ENCODE results near the gene CENPA. TPM values are rescaled to one million over a fixed set of nuclear protein-coding genes. Genes with fewer than 3 reads are reported as not detected.
"Not testable (repeated sequence)": the region's sequence is repeated elsewhere in the genome, so short reads cannot be mapped to it uniquely, and the experiment has no call there.

Gene CENPA
- total RNA-seq, 1 donor from 2014 or later: 2.8 TPM

DNA sequence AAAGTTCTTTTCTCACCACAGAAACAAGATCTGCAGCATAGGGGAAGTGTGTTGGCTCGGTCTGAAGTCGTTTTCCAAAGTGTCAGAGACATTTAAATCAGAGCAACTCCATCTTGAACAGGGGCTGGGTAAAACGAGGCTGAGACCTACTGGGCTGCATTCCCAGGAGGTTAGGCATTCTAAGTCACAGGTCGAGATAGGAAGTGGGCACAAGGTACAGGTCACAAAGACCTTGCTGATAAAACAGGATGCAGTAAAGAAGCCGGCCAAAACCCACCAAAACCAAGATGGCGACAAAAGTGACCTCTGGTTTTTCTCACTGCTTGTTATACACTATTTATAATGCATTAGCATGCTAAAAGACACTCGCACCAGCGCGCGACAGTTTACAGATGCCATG lies 24.9 kb upstream of the CENPA start:
- not testable (repeated sequence) for DNase-seq (ENCODE audit: low read depth in 2 of 2)

DNA sequence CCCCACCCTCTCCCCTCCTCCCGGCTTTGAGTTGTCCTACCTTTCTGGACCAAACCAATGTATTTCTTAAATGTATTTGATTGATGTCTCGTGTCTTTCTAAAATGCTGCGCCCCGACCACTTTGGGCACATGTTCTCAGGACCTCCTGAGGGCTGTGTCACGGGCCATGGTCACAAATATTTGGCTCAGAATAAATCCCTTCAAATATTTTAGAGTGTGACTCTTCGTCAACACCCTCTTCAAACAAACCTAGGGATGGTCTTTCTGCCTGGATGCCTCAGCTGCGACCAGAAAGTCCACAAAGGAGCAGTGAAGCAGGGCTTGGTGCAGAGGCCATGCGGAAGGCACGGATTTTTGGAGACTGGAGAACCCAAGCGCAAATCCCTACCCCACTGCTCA lies 22.8 kb upstream of the CENPA start:
- no peak for DNase-seq (ENCODE audit: low read depth in 2 of 2)

DNA sequence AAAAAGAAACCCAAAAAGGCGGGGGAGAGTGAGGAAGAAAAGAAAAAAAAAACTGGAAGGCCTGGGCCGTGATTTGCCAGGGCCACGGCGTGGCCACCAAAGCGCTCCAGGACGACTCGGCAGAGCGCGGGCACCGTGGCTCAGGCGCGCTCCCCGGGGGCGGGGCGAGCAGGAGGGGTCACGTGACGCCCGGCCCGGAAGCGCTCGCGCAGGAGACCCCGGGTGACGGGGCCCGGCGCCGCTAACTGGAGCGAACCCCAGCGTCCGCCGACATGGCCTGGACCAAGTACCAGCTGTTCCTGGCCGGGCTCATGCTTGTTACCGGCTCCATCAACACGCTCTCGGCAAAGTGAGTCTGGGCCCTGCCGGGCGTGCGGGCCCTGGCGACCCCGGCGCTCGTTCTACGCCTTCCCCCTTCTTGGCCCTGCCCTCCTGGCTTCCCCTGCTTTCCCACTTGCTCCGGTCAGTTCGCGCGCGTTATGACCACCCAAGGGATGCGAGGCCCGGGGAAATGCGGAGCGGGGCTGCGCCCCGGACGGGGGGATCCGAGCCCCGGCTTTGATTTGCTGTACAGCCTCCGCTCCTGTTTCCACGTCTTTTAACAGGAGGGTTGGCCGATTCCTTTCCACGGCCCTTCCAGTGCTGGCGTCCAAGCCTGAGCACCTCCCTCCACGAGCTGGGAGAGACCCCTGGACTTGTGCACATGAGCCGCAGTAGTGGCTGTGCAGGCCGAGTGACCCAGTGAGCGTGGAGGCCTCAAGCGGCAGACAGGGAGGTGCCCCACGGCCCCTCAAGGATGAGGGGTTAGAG lies 21.6 kb upstream of the CENPA start, which contains the start of gene SLC35F6:
TSS of gene SLC35F6 (plus strand) at position 207 of the 810 bp plus-strand sequence. CDS start at position 273, 66 bp downstream.
- peak; percentile 81 to 86 for DNase-seq (ENCODE audit: low read depth in 2 of 2)

DNA sequence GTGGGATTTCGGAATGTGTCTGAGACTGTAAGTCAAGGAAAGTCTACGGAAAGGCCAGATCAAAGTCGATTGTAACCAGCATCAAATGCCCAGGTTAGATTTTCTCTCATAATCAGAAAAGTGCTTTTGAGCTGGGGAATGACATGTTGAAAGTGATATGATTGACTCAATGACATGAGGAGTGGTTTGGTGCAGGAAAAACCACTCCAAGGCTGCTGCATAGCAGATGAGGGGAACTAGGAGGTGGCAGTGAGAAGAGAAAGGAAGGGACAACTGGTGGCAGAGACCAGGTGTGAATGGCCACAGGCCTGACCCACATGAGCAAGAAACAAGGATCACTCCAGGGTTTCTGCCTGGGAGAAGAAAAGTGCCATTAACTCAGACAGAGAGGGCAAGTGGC lies 20.9 kb upstream of the CENPA start:
- DNase-seq (ENCODE audit: low read depth in 2 of 2): no peak

DNA sequence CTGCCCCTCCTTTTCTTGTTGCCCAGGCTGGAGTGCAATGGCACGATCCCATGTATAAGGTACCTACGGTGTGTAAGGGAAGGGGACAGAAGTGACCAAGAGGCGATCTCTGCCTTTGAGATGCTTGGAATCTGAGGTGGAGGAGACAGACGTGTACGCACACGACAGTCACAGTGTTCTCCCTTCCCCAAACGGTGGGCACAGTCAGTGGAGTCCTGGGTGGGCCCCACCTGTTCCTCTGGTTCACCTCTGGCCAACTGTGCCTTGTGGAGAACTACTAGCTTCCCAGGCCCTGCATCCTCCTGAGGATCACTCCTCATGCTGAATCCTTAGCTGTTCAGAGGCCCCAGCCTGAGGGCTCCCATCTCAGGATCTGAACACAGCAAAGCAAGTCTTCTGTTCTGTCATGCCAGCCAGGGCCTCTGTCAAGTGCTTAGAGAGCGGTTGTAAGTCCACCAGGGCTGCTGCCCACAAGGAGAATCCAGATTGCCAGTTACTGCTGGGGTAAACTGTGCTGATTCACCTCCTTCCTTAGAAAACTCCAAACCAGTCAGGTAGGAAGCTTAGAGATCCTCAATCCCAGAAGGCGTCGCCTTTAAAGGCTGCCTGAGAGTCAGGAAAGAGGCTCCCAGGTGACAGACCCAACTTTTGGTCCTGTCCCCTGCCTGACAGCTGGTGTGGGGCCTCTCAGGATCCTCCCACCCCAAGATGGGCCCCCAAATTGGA lies 20.2 kb upstream of the CENPA start:
- no peak for DNase-seq (ENCODE audit: low read depth in 2 of 2)

DNA sequence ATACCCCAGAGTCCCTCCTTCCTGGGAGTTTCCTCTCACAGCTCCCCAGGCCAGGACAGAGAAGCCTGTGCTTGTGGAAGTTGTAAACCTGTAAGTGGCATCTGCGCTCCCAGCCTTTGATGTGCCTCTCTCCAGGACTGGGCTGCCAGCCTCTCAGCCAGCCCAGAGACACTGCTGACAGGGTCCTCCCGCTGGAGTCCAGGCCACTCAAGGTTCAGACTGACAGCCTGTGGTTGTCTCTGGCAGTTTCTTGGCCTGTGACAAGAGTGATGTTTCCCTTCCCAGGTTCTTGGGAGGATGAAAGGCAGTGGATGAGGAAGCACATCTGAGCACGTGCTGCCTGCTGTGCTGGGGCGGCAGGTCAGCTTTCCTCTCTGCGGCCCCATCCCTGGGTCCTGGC lies 18.7 kb upstream of the CENPA start:
- DNase-seq (ENCODE audit: low read depth in 2 of 2): peak in 1 of 2 donors; percentile 14

DNA sequence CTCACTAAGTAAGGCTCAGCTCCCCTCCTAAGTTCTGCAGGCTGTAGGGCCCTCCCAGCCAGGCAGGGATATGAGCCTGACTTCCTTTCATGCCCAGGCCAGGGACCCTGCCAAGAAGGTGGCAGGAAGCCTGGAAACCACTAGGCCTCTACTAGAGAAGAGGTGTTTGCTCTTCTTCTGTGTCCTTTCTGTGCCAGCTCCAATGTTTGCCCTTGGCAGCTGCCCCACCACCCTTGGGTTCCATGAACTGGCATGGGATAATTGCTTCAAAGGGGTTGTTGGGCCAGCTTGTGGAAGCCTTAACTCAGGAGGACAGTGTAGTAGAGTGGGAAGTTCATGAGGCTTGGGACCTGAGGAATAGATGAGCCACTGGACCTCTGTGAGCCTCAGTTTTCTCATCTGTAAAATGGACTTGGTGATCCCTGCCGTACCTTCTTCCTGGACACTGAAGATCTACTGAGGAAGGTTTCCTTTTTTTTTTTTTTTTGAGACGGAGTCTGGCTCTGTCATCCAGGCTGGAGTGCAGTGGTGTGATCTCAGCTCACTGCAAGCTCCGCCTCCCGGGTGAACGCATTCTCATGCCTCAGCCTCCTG lies 17.9 kb upstream of the CENPA start:
- DNase-seq (ENCODE audit: low read depth in 2 of 2): no peak

DNA sequence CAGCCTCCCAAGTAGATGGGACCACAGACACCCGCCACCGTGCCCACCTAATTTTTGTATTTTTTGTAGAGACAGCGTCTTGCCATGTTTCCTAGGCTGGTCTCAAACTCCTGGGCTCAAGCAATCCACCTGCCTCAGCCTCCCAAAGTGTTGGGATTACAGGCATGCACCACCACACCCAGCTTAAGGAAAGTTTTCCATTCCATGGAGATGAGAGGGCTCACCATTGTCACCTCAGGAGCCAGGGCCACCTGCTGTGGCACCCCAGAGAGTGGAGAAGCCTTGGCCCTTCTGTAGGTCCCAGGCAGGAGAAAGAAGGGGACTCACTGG lies 17.1 kb upstream of the CENPA start:
- DNase-seq (ENCODE audit: low read depth in 2 of 2): no peak

DNA sequence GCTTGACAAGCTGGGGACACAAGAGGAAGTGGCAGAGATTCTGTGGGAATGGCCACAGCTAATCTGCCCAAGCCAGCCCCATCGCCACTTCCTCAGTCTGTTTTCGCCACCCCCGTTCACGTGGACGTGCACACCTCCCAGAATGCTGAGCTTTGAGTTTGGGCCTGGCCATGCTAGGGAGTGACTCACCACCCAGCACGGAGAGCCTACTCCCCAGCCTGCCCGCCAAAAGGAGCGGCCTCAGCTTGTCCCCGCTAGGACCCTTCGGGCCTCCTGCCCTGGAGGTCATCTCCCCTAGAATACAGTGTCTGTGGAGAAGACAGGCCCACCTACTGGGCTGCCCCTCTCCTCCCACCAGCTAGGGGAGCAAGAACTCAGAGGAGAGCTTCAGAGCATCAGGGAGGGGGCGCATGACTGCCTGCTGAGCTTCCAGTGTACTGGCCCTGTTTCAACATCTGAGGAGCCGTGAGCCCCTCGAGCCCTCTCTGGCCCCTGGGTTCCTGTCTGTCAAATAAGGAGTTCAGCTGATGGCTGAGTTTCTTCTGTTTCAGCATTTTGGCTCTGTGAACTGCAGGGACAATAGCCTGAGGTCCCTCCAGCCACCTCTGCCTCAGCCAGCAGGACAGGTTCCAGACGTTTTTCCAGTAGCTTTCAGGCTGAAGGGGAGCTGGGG lies 16.6 kb upstream of the CENPA start:
- peak; percentile 55 to 92 for DNase-seq (ENCODE audit: low read depth in 2 of 2)

DNA sequence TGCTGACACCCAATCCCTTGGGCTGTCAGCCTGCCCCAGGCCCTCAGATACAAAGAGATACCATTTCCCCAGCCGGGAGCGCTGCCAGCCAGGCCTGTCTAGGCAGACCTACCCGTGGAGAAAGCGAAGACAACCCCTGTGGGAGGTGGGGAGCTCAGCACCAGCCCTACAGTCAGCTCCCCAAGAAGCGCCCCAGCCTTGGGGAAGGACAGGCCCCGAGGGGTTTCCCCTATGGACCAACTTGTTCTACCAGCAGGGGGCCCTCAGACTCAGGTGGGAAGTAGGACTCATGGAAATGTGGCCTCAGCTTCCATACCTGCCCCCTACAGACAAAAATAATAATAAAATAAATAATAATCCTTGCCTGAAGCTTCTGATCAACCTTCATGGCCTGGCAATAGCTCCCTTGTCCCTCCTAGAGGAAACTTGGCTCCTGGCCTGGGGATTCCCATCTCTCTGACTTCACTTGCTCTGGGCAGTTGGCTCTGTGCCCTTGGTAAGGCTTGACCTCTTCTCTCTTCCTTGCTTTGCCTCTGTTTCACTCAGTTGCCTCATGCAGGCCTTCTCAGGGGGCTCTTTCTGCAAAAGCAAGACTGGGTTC lies 14.8 kb upstream of the CENPA start:
- DNase-seq (ENCODE audit: low read depth in 2 of 2): peak; percentile 51 to 81

DNA sequence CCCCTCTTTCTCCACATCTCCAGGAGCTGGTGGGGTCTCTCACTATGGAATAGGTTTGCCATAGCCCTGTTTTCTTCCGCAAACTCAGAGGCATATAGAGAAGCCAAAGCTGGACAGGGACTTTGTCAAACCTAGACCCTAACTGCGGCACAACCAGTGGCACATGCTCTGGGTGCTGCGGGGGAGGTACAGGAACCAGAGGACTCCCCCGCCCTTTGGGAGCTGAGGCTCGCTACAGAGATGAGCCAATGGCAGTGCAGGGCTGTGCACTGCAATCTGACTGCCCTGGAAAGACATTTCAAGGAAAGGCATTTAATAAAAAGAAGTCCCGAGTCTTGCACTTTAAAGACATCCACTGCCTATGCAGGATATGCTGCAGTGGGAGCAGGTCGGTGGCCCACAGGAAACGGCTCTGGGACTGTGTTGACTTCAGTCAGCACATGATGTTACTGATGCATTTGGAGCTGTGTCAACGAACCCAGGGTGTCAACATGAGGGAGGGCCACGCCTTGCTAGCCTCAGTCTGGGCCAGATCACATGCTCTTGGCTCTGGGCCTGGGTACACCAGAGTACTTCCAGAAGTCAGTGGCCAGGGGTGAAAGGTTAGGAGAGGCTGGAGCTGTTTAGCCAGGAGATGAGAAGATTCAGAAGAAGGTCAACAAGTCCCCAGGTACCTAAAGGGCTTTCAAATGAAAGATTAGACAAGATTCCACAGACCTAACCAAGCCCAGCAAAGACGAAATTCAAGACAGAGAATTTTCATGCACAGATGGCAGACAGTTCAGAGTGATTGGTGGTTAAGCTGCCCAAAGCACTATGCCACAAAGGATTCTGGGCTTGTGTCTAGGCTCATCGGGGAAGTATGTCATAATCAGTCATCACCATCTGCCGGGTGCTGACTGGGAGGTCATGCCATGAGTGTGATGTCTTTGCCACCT lies 13.5 kb upstream of the CENPA start:
- peak; percentile 55 to 84 for DNase-seq (ENCODE audit: low read depth in 2 of 2)

DNA sequence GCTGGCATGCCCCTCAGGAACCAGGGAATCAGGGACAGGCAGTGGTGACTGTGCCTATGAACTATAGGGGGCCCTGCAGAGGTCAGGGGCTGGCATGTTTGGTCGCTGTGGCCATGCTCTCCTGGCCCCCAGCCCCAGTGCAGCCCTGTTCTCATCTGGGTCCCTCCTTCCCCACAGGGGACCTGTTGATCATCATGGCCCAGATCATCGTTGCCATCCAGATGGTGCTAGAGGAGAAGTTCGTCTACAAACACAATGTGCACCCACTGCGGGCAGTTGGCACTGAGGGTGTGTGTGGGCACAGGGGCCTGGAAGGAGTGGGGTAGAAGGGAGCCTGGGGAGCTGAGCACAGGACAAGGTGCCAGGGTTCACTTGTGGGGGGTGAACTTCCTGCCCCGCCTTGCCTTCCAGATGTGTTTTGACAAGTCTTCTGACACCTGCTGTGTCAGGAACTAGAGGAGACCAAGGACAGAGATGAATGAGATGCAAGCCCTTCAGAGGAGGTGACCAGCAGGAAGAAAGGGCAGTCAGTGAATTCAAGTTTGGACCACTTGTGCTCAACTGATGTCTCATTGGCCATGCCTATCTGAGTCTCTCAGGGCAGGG lies 9.6 kb upstream of the CENPA start:
- no peak for DNase-seq (ENCODE audit: low read depth in 2 of 2)

DNA sequence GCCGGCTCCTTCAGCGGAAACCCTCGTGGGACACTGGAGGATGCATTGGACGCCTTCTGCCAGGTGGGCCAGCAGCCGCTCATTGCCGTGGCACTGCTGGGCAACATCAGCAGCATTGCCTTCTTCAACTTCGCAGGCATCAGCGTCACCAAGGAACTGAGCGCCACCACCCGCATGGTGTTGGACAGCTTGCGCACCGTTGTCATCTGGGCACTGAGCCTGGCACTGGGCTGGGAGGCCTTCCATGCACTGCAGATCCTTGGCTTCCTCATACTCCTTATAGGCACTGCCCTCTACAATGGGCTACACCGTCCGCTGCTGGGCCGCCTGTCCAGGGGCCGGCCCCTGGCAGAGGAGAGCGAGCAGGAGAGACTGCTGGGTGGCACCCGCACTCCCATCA lies 7.8 kb upstream of the CENPA start:
- DNase-seq (ENCODE audit: low read depth in 2 of 2): no peak

DNA sequence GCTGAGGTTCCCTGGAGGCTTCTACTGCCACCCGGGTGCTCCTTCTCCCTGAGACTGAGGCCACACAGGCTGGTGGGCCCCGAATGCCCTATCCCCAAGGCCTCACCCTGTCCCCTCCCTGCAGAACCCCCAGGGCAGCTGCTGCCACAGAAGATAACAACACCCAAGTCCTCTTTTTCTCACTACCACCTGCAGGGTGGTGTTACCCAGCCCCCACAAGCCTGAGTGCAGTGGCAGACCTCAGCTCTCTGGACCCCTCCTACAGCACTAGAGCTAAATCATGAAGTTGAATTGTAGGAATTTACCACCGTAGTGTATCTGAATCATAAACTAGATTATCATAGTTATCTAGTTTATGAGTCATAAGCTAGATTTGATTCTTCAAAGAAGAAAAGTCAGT lies 7.3 kb upstream of the CENPA start:
- no peak for DNase-seq (ENCODE audit: low read depth in 2 of 2)

DNA sequence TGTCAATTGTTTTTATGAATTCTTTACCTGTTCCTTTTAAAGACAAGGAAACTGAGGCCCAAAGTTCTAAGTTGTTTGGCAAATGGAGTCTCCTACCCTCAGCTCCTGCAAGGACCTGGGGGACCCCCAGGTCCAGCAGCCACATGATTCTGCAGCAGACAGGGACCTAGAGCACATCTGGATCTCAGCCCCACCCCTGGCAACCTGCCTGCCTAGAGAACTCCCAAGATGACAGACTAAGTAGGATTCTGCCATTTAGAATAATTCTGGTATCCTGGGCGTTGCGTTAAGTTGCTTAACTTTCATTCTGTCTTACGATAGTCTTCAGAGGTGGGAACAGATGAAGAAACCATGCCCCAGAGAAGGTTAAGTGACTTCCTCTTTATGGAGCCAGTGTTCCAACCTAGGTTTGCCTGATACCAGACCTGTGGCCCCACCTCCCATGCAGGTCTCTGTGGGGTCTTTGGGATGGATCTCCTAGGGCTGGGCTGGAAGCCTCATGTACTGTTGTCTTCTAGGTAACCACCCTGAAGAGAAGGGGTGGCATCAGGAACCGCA lies 5.6 kb upstream of the CENPA start:
- no peak for DNase-seq (ENCODE audit: low read depth in 2 of 2)

DNA sequence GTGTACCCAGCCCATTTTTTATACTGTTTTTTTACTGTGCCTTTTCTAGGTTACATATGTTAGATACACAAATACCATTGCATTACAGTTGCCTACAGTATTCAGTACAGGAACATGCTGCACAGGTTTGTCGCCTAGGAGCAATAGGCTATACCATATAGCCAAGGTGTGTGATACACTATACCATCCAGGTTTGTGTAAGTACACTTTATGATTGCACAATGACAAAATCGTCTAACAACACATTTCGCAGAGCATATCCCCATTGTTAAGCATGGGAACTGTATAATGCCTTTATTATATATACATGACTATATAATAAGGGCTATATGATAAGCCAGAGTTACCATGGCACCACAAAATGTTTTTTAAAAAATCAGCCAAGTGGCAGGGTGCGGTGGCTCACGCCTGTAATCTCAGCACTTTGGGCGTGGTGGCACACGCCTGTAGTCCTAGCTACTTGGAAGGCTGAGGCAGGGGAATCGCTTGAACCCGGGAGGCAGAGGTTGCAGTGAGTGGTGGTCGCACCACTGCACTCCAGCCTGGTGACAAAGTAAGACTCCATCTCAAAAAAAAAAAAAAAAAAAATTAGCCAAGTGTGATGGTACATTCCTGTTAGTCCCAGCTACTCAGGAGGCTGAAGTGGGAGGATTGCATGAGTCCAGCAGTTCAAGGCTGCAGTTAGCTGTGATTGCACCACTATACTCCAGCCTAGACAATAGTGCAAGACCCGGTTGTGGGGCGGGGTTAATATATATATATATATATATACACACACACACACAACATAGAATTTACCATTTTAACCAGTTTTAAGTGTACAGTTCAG lies 2.8 kb upstream of the CENPA start:
- no peak for DNase-seq (ENCODE audit: low read depth in 2 of 2)

DNA sequence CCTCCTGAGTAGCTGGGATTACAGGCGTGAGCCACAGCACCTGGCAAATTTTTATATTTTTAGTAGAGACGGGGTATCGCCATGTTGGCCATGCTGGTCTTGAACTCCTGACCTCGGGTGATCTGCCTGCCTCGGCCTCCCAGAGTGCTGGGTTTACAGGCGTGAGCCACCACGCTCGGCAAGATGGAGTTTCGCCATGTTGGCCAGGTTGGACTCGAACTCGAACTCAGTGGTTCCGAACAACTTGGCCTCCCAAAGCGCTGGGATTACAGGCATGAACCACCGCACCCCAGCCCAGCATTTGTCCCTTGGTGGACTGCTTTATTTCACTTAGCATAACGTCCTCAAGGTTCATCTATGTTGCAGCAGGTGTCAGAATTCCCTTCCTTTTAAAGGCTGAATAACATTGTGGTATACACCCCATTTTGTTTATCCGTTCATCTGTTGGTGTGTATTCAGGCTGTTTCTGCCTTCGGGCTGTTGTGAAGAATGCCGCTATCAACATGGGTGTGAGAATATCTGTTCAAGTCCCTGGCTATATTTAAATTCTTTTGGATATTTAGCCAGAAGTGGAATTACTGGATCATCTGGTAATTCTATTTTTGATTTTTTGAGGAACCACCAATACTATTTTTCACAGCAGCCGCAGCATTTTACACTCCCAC lies 1.2 kb upstream of the CENPA start:
- no peak for DNase-seq (ENCODE audit: low read depth in 2 of 2)
